ENCODE measurements around the gene TDRD1. TPM values are rescaled to one million over a fixed set of nuclear protein-coding genes. Genes with fewer than 3 reads are reported as not detected.

TDRD1 gene
- total and polyA plus RNA-seq, 4 donors: 0.01 to 0.17 (median 0.07) TPM

DNA sequence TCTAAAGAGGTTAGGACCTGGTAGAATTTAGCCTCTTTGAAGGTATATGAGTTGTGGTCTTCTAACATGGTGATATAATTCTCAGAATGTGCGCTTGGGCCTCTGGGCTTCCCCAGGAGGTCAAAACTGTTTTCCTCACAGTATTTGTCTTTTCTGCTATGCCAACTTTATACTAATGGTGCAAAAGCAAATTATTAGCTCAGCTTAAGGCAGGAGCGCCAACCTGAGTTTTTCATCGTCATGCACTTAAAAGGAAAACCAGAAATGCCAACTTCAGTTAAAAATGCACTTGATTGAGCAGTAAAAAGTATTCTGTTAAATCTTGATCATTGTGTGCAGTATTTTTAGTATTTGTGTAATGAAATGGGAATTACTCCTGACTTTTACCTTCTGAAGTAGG lies 9.7 kb downstream of the TDRD1 start:
- WGBS: 67% methylated on average over 3 of the region's 3 CpGs
- TF ChIP-seq GABPA (IDR thresholded peaks at IDR 0.05 in 1 of 2, conservative IDR thresholded peaks at IDR 0.05 in 1 of 2) (no peak), SP1 (IDR thresholded peaks at IDR 0.05) (no peak), EGR1 (IDR thresholded peaks at IDR 0.05; ENCODE audit: low read depth in 2 of 2) (no peak), FOXA1 (IDR thresholded peaks at IDR 0.05) (no peak), RXRA (IDR thresholded peaks at IDR 0.05) (no peak), NR2F2 (IDR thresholded peaks at IDR 0.05) (no peak), HNF4G (IDR thresholded peaks at IDR 0.05) (no peak), RAD21 (IDR thresholded peaks at IDR 0.05) (no peak), FOXA2 (IDR thresholded peaks at IDR 0.05) (no peak), JUND (IDR thresholded peaks at IDR 0.05) (no peak)
- TF ChIP-seq, protein P1, sequence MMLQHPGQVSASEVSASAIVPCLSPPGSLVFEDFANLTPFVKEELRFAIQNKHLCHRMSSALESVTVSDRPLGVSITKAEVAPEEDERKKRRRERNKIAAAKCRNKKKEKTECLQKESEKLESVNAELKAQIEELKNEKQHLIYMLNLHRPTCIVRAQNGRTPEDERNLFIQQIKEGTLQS (IDR thresholded peaks at IDR 0.05): no peak
- TF ChIP-seq, protein P2, sequence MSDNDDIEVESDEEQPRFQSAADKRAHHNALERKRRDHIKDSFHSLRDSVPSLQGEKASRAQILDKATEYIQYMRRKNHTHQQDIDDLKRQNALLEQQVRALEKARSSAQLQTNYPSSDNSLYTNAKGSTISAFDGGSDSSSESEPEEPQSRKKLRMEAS (IDR thresholded peaks at IDR 0.05): no peak
- TF ChIP-seq, protein P3, sequence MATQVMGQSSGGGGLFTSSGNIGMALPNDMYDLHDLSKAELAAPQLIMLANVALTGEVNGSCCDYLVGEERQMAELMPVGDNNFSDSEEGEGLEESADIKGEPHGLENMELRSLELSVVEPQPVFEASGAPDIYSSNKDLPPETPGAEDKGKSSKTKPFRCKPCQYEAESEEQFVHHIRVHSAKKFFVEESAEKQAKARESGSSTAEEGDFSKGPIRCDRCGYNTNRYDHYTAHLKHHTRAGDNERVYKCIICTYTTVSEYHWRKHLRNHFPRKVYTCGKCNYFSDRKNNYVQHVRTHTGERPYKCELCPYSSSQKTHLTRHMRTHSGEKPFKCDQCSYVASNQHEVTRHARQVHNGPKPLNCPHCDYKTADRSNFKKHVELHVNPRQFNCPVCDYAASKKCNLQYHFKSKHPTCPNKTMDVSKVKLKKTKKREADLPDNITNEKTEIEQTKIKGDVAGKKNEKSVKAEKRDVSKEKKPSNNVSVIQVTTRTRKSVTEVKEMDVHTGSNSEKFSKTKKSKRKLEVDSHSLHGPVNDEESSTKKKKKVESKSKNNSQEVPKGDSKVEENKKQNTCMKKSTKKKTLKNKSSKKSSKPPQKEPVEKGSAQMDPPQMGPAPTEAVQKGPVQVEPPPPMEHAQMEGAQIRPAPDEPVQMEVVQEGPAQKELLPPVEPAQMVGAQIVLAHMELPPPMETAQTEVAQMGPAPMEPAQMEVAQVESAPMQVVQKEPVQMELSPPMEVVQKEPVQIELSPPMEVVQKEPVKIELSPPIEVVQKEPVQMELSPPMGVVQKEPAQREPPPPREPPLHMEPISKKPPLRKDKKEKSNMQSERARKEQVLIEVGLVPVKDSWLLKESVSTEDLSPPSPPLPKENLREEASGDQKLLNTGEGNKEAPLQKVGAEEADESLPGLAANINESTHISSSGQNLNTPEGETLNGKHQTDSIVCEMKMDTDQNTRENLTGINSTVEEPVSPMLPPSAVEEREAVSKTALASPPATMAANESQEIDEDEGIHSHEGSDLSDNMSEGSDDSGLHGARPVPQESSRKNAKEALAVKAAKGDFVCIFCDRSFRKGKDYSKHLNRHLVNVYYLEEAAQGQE (IDR thresholded peaks at IDR 0.05): no peak
- TF ChIP-seq, protein P4, sequence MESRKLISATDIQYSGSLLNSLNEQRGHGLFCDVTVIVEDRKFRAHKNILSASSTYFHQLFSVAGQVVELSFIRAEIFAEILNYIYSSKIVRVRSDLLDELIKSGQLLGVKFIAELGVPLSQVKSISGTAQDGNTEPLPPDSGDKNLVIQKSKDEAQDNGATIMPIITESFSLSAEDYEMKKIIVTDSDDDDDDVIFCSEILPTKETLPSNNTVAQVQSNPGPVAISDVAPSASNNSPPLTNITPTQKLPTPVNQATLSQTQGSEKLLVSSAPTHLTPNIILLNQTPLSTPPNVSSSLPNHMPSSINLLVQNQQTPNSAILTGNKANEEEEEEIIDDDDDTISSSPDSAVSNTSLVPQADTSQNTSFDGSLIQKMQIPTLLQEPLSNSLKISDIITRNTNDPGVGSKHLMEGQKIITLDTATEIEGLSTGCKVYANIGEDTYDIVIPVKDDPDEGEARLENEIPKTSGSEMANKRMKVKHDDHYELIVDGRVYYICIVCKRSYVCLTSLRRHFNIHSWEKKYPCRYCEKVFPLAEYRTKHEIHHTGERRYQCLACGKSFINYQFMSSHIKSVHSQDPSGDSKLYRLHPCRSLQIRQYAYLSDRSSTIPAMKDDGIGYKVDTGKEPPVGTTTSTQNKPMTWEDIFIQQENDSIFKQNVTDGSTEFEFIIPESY (IDR thresholded peaks at IDR 0.05): no peak
- TF ChIP-seq, protein P5, sequence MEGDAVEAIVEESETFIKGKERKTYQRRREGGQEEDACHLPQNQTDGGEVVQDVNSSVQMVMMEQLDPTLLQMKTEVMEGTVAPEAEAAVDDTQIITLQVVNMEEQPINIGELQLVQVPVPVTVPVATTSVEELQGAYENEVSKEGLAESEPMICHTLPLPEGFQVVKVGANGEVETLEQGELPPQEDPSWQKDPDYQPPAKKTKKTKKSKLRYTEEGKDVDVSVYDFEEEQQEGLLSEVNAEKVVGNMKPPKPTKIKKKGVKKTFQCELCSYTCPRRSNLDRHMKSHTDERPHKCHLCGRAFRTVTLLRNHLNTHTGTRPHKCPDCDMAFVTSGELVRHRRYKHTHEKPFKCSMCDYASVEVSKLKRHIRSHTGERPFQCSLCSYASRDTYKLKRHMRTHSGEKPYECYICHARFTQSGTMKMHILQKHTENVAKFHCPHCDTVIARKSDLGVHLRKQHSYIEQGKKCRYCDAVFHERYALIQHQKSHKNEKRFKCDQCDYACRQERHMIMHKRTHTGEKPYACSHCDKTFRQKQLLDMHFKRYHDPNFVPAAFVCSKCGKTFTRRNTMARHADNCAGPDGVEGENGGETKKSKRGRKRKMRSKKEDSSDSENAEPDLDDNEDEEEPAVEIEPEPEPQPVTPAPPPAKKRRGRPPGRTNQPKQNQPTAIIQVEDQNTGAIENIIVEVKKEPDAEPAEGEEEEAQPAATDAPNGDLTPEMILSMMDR (IDR thresholded peaks at IDR 0.05; ENCODE audit: low read depth, low read length, missing input control): no peak

DNA sequence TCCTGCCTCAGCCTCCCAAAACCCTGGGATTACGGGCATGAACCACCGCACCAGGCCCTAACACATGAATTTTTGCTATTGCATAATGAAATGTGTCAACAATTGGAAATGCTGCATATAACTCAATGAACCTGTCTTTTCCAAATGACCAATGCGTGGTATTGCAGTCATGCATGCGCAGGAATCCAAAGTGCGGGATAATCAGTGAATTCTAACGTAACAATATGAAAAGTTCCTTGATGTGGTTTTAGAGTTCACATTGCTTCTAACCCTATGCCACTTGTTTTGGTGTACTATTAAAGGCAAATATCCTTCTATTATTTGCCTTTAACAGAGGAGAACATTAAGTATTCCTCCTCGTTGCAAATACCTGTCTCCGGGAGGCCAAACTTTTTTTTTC lies 10.5 kb downstream of the TDRD1 start:
- no peak overlapping the region for H3K27ac ChIP-seq (ENCODE audit: low read depth in 1 of 2, low read length in 2 of 2)
- no peaks in the 10 kb centered on the region for H3K36me3 ChIP-seq (ENCODE audit: control insufficient read depth in 4 of 4, insufficient read depth in 3 of 4, low read depth in 1 of 4, low read length in 3 of 4)
- TF ChIP-seq JUND (IDR thresholded peaks at IDR 0.05) (no peak), GABPA (IDR thresholded peaks at IDR 0.05 in 1 of 2, conservative IDR thresholded peaks at IDR 0.05 in 1 of 2) (no peak), HNF4A (conservative IDR thresholded peaks at IDR 0.05) (no peak), EGR1 (IDR thresholded peaks at IDR 0.05; ENCODE audit: low read depth in 2 of 2) (no peak)
- TF ChIP-seq, protein P1 (IDR thresholded peaks at IDR 0.05): no peak
- TF ChIP-seq, protein P3 (IDR thresholded peaks at IDR 0.05): no peak
- H3K4me3 ChIP-seq (ENCODE audit: low read depth in 1 of 3, low read length in 3 of 3): no peak overlapping the region
- no peaks in the 10 kb centered on the region for H3K9me3 ChIP-seq (ENCODE audit: control insufficient read depth in 4 of 4, low read length in 3 of 4)
- no peaks in the 10 kb centered on the region for H3K4me1 ChIP-seq (ENCODE audit: control insufficient read depth in 4 of 4, insufficient read depth in 4 of 4, low read length in 3 of 4)
- DNase-seq (ENCODE audit: low spot score): no peak
- no peak overlapping the region for H3K9ac ChIP-seq (ENCODE audit: low read depth in 1 of 2, low read length in 2 of 2)
- H3K27me3 ChIP-seq (ENCODE audit: control insufficient read depth in 4 of 4, insufficient read depth in 4 of 4, low read length in 3 of 4): no peaks in the 10 kb centered on the region
- 93% methylated on average over 8 of the region's 8 CpGs for WGBS

More for the DNA sequence above, 9.7 kb downstream of the TDRD1 start:
- no peaks in the 10 kb centered on the region for H3K4me1 ChIP-seq (ENCODE audit: control insufficient read depth in 4 of 4, insufficient read depth in 4 of 4, low read length in 3 of 4)
- H3K27me3 ChIP-seq (ENCODE audit: control insufficient read depth in 4 of 4, insufficient read depth in 4 of 4, low read length in 3 of 4): no peaks in the 10 kb centered on the region
- H3K36me3 ChIP-seq (ENCODE audit: control insufficient read depth in 4 of 4, insufficient read depth in 3 of 4, low read depth in 1 of 4, low read length in 3 of 4): no peaks in the 10 kb centered on the region
- no peaks in the 10 kb centered on the region for H3K9me3 ChIP-seq (ENCODE audit: control insufficient read depth in 4 of 4, low read length in 3 of 4)
- DNase-seq (ENCODE audit: low spot score): no peak
- H3K4me3 ChIP-seq (ENCODE audit: low read depth in 1 of 3, low read length in 3 of 3): no peak overlapping the region
- no peak overlapping the region for H3K9ac ChIP-seq (ENCODE audit: low read depth in 1 of 2, low read length in 2 of 2)
- H3K27ac ChIP-seq (ENCODE audit: low read depth in 1 of 2, low read length in 2 of 2): no peak overlapping the region
